NOMO-1 (cell line): ENCODE results near the gene ATRN.
"Not testable (repeated sequence)": the region's sequence is repeated elsewhere in the genome, so short reads cannot be mapped to it uniquely, and the experiment has no call there.

ENCODE experiments used
- DNase-seq, 2 experiments: peaks; one replicate each; lab custom pipeline; 2025; ENCODE audit not compliant: unreplicated experiment in 2 of 2; lab: John Stamatoyannopoulos, UW

ATRN gene

GRCh38 chr20:3465301-3465700 is 5.5 kb upstream of the ATRN start:
- no peak for DNase-seq

GRCh38 chr20:3470208-3470626 is 601 bp upstream of the ATRN start:
- no peak for DNase-seq

GRCh38 chr20:3471397-3472021 is 691 bp downstream of the ATRN start:
- DNase-seq = no peak

- no peak for DNase-seq
These were observed 1.3 kb downstream of the ATRN start for GRCh38 chr20:3472105-3472504.

- DNase-seq = no peak
These were observed 2.5 kb downstream of the ATRN start for GRCh38 chr20:3473324-3473723.

- no peak for DNase-seq
These were observed 3.1 kb downstream of the ATRN start for GRCh38 chr20:3473944-3474343.

GRCh38 chr20:3477003-3477860 is 6.4 kb downstream of the ATRN start:
- DNase-seq = not testable (repeated sequence)

GRCh38 chr20:3477861-3478544 is 7.2 kb downstream of the ATRN start:
- no peak for DNase-seq

- no peak for DNase-seq
These were observed 8.2 kb downstream of the ATRN start for GRCh38 chr20:3479025-3479424.

- no peak for DNase-seq
These were observed 9.2 kb downstream of the ATRN start for GRCh38 chr20:3479759-3480615.

- no peak for DNase-seq
These were observed 12.5 kb downstream of the ATRN start for GRCh38 chr20:3483309-3483708.

- DNase-seq = no peak
These were observed 13.0 kb downstream of the ATRN start for GRCh38 chr20:3483784-3484183.

GRCh38 chr20:3485913-3486312 is 15.1 kb downstream of the ATRN start:
- no peak for DNase-seq

GRCh38 chr20:3486850-3487249 is 16.0 kb downstream of the ATRN start:
- no peak for DNase-seq

GRCh38 chr20:3492669-3493068 is 21.9 kb downstream of the ATRN start:
- no peak for DNase-seq

- no peak for DNase-seq
These were observed 23.4 kb downstream of the ATRN start for GRCh38 chr20:3494218-3494617.

- DNase-seq = no peak
These were observed 32.1 kb downstream of the ATRN start for GRCh38 chr20:3502878-3503277.

- no peak for DNase-seq
These were observed 34.3 kb downstream of the ATRN start for GRCh38 chr20:3505148-3505547.

- no peak for DNase-seq
These were observed 38.2 kb downstream of the ATRN start for GRCh38 chr20:3509064-3509463.

GRCh38 chr20:3510110-3510509 is 39.3 kb downstream of the ATRN start:
- no peak for DNase-seq

- not testable (repeated sequence) for DNase-seq
These were observed 41.4 kb downstream of the ATRN start for GRCh38 chr20:3512239-3512638.
